GM19240 (cell line): ENCODE measurements around the gene SLC28A3.
"Not testable (repeated sequence)": the region's sequence is repeated elsewhere in the genome, so short reads cannot be mapped to it uniquely, and the experiment has no call there.

ENCODE experiments used
- DNase-seq: peaks from one replicate; pipeline ENCODE4 v3.0.0; 2011; ENCODE audit warnings: low spot score; ENCODE audit not compliant: insufficient read length

The SLC28A3 gene

GRCh38 chr9:84340535-84340934 lies at the start of gene SLC28A3:
Gene SLC28A3 (minus strand): TSS chr9:84340758. CDS start chr9:84340633, 125 bp downstream.
- no peak for DNase-seq

- DNase-seq: not testable (repeated sequence)
These were observed 49.7 kb upstream of the SLC28A3 start for GRCh38 chr9:84390254-84390653.

- DNase-seq: no peak
These were observed 47.3 kb upstream of the SLC28A3 start for GRCh38 chr9:84387821-84388220.

- DNase-seq: no peak
These were observed 46.2 kb upstream of the SLC28A3 start for GRCh38 chr9:84386753-84387152.

GRCh38 chr9:84385386-84386040 lies 45.0 kb upstream of the SLC28A3 start:
- DNase-seq: no peak

- no peak for DNase-seq
These were observed 44.1 kb upstream of the SLC28A3 start for GRCh38 chr9:84384617-84385016.

- no peak for DNase-seq
These were observed 42.6 kb upstream of the SLC28A3 start for GRCh38 chr9:84383178-84383577.

GRCh38 chr9:84382720-84383119 lies 42.2 kb upstream of the SLC28A3 start:
- no peak for DNase-seq

- DNase-seq: no peak
These were observed 41.0 kb upstream of the SLC28A3 start for GRCh38 chr9:84381508-84381907.

GRCh38 chr9:84379740-84380139 lies 39.2 kb upstream of the SLC28A3 start:
- DNase-seq: no peak

- DNase-seq: no peak
These were observed 35.4 kb upstream of the SLC28A3 start for GRCh38 chr9:84375954-84376353.

GRCh38 chr9:84374516-84374915 lies 34.0 kb upstream of the SLC28A3 start:
- no peak for DNase-seq

GRCh38 chr9:84374013-84374412 lies 33.5 kb upstream of the SLC28A3 start:
- no peak for DNase-seq

GRCh38 chr9:84371737-84372136 lies 31.2 kb upstream of the SLC28A3 start:
- DNase-seq: no peak

GRCh38 chr9:84368601-84369000 lies 28.0 kb upstream of the SLC28A3 start:
- DNase-seq: no peak

GRCh38 chr9:84367726-84368125 lies 27.2 kb upstream of the SLC28A3 start:
- DNase-seq: not testable (repeated sequence)

- DNase-seq: no peak
These were observed 26.1 kb upstream of the SLC28A3 start for GRCh38 chr9:84366683-84367082.

GRCh38 chr9:84364894-84365490 lies 24.4 kb upstream of the SLC28A3 start:
- not testable (repeated sequence) for DNase-seq

GRCh38 chr9:84361645-84362044 lies 21.1 kb upstream of the SLC28A3 start:
- DNase-seq: no peak

GRCh38 chr9:84357275-84357674 lies 16.7 kb upstream of the SLC28A3 start:
- no peak for DNase-seq

GRCh38 chr9:84354035-84354434 lies 13.5 kb upstream of the SLC28A3 start:
- DNase-seq: no peak

GRCh38 chr9:84349671-84350070 lies 9.1 kb upstream of the SLC28A3 start:
- no peak for DNase-seq

GRCh38 chr9:84343111-84343521 lies 2.6 kb upstream of the SLC28A3 start:
- no peak for DNase-seq
